Measurements from ENCODE around the gene SLC15A5. TPM values are rescaled to one million over a fixed set of nuclear protein-coding genes. Genes with fewer than 3 reads are reported as not detected.

Gene SLC15A5
- polyA plus RNA-seq (ENCODE audit: insufficient read length): not detected
- long read RNA-seq, donor 1: 0 reads
- long read RNA-seq, donor 2: 0 reads
- long read RNA-seq, donor 3, partial matches to known transcripts: 0 of 26 reads
- long read RNA-seq, donor 3, other reads (novel, unspliced or antisense): 26 of 26 reads
- long read RNA-seq, donor 4: 0 reads
- long read RNA-seq, donor 5: 0 reads
- long read RNA-seq, donor 6: 0 reads
- long read RNA-seq, donor 7: 0 reads
- long read RNA-seq, donor 8, partial matches to known transcripts: 0 of 32 reads
- long read RNA-seq, donor 8, other reads (novel, unspliced or antisense): 32 of 32 reads

GRCh38 chr12:16277585-16277984 lies at the start of gene SLC15A5:
TSS of gene SLC15A5 (minus strand) at chr12:16277685. CDS start at chr12:16277685, 0 bp downstream.
- DNase-seq: no peak

GRCh38 chr12:16325426-16325825 lies 47.9 kb upstream of the SLC15A5 start:
- DNase-seq: no peak

GRCh38 chr12:16324772-16325171 lies 47.3 kb upstream of the SLC15A5 start:
- no peak for DNase-seq

- DNase-seq: no peak
These were observed 46.8 kb upstream of the SLC15A5 start for GRCh38 chr12:16324272-16324671.

- no peak for DNase-seq
These were observed 46.2 kb upstream of the SLC15A5 start for GRCh38 chr12:16323638-16324037.

GRCh38 chr12:16323010-16323409 lies 45.5 kb upstream of the SLC15A5 start:
- no peak for DNase-seq

- no peak for DNase-seq
These were observed 33.4 kb upstream of the SLC15A5 start for GRCh38 chr12:16310934-16311333.

GRCh38 chr12:16307856-16308475 lies 30.5 kb upstream of the SLC15A5 start:
- no peak for DNase-seq

- no peak for DNase-seq
These were observed 26.5 kb upstream of the SLC15A5 start for GRCh38 chr12:16303939-16304338.

GRCh38 chr12:16300736-16301135 lies 23.3 kb upstream of the SLC15A5 start:
- no peak for DNase-seq

GRCh38 chr12:16300122-16300521 lies 22.6 kb upstream of the SLC15A5 start:
- no peak for DNase-seq

GRCh38 chr12:16299403-16299802 lies 21.9 kb upstream of the SLC15A5 start:
- no peak for DNase-seq

GRCh38 chr12:16297521-16297920 lies 20.0 kb upstream of the SLC15A5 start:
- no peak for DNase-seq

GRCh38 chr12:16294376-16294956 lies 17.0 kb upstream of the SLC15A5 start:
- DNase-seq: no peak

GRCh38 chr12:16291032-16291431 lies 13.5 kb upstream of the SLC15A5 start:
- no peak for DNase-seq

GRCh38 chr12:16285586-16285985 lies 8.1 kb upstream of the SLC15A5 start:
- no peak for DNase-seq

- no peak for DNase-seq
These were observed 5.5 kb upstream of the SLC15A5 start for GRCh38 chr12:16282978-16283377.

- no peak for DNase-seq
These were observed 4.6 kb upstream of the SLC15A5 start for GRCh38 chr12:16282081-16282480.

GRCh38 chr12:16281157-16281556 lies 3.7 kb upstream of the SLC15A5 start:
- no peak for DNase-seq

- DNase-seq: no peak
These were observed 5.3 kb downstream of the SLC15A5 start for GRCh38 chr12:16272222-16272621.

- no peak for DNase-seq
These were observed 6.4 kb downstream of the SLC15A5 start for GRCh38 chr12:16271062-16271461.

GRCh38 chr12:16269946-16270345 lies 7.5 kb downstream of the SLC15A5 start:
- DNase-seq: no peak

- DNase-seq: no peak
These were observed 11.4 kb downstream of the SLC15A5 start for GRCh38 chr12:16266085-16266484.

Measured in left kidney (tissue), 8 donors.